ENCODE data around the gene RPA1. TPM values are rescaled to one million over a fixed set of nuclear protein-coding genes. Genes with fewer than 3 reads are reported as not detected.

RPA1 gene
- total RNA-seq, 1 donor from 2014 or later = 68.8 TPM

GRCh38 chr17:1860978-1861377 lies 31.2 kb downstream of the RPA1 start:
- FAIRE-seq = no peak

GRCh38 chr17:1861391-1862010 lies 31.7 kb downstream of the RPA1 start:
- H3K27ac Mint-ChIP-seq (ENCODE audit: unreplicated experiment) = no peak overlapping the region
- H3K4me3 Mint-ChIP-seq (ENCODE audit: unreplicated experiment) = no peak overlapping the region

More at GRCh38 chr17:1860978-1861377, 31.2 kb downstream of the RPA1 start:
- no peak overlapping the region for H2AFZ ChIP-seq (ENCODE audit: low read depth, low read length)
- no peak for TF ChIP-seq CTCF (IDR thresholded peaks at IDR 0.05; ENCODE audit: insufficient read depth, low read depth, low read length)
- H3K4me1 Mint-ChIP-seq (ENCODE audit: low read depth, unreplicated experiment) = no peaks in the 10 kb centered on the region
- H3K9me3 Mint-ChIP-seq (ENCODE audit: unreplicated experiment) = no peaks in the 10 kb centered on the region
- H3K9me3 ChIP-seq (ENCODE audit: insufficient read depth, low read depth, low read length) = no peaks in the 10 kb centered on the region
- H3K4me1 ChIP-seq (ENCODE audit: insufficient read depth, low read length) = no peaks in the 10 kb centered on the region
- H3K4me3 ChIP-seq (ENCODE audit: insufficient read depth, low read depth, low read length) = no peak overlapping the region
- H4K20me1 ChIP-seq (ENCODE audit: insufficient read depth, low read length) = no peaks in the 10 kb centered on the region
- H3K4me3 Mint-ChIP-seq (ENCODE audit: unreplicated experiment) = no peak overlapping the region
- peaks cover 11% of the 10 kb centered on the region for H3K36me3 ChIP-seq (ENCODE audit: insufficient read depth, low read length)
- H3K27ac Mint-ChIP-seq (ENCODE audit: unreplicated experiment) = no peak overlapping the region
- no peak overlapping the region for H3K27ac ChIP-seq (ENCODE audit: low read depth, low read length)
- H3K27me3 ChIP-seq (ENCODE audit: insufficient read depth, low read length) = no peaks in the 10 kb centered on the region
- no peaks in the 10 kb centered on the region for H3K79me2 ChIP-seq (ENCODE audit: insufficient read depth, low read length)
- H3K36me3 Mint-ChIP-seq (ENCODE audit: low read depth, unreplicated experiment) = peaks cover 15% of the 10 kb centered on the region
- no peak overlapping the region for H3K4me2 ChIP-seq (ENCODE audit: low read length)
- no peak for DNase-seq (ENCODE audit: low read depth)
- H3K27me3 Mint-ChIP-seq (ENCODE audit: low read depth, unreplicated experiment) = no peaks in the 10 kb centered on the region
- H3K9ac ChIP-seq (ENCODE audit: low read length) = no peak overlapping the region

More at GRCh38 chr17:1861391-1862010, 31.7 kb downstream of the RPA1 start:
- Histone ChIP-seq H3K36me3 (ENCODE audit: insufficient read depth, low read length) (peaks cover 11% of the 10 kb centered on the region), H3K27me3 (ENCODE audit: insufficient read depth, low read length) (no peaks in the 10 kb centered on the region), H3K4me2 (ENCODE audit: low read length) (no peak overlapping the region), H3K9me3 (ENCODE audit: insufficient read depth, low read depth, low read length) (no peaks in the 10 kb centered on the region), H3K4me3 (ENCODE audit: insufficient read depth, low read depth, low read length) (no peak overlapping the region), H3K79me2 (ENCODE audit: insufficient read depth, low read length) (no peaks in the 10 kb centered on the region), H4K20me1 (ENCODE audit: insufficient read depth, low read length) (no peaks in the 10 kb centered on the region), H2AFZ (ENCODE audit: low read depth, low read length) (no peak overlapping the region), H3K4me1 (ENCODE audit: insufficient read depth, low read length) (no peaks in the 10 kb centered on the region), H3K9ac (ENCODE audit: low read length) (no peak overlapping the region), H3K27ac (ENCODE audit: low read depth, low read length) (no peak overlapping the region)
- DNase-seq (ENCODE audit: low read depth) (no peak), FAIRE-seq (no peak)
- no peaks in the 10 kb centered on the region for H3K27me3 Mint-ChIP-seq (ENCODE audit: low read depth, unreplicated experiment)
- peaks cover 15% of the 10 kb centered on the region for H3K36me3 Mint-ChIP-seq (ENCODE audit: low read depth, unreplicated experiment)
- no peak for TF ChIP-seq EZH2 (IDR thresholded peaks at IDR 0.05; ENCODE audit: insufficient read depth, low read length)
- no peak for TF ChIP-seq CTCF (IDR thresholded peaks at IDR 0.05; ENCODE audit: insufficient read depth, low read depth, low read length)
- no peaks in the 10 kb centered on the region for H3K4me1 Mint-ChIP-seq (ENCODE audit: low read depth, unreplicated experiment)
- no peaks in the 10 kb centered on the region for H3K9me3 Mint-ChIP-seq (ENCODE audit: unreplicated experiment)

Data from astrocyte (in vitro differentiated cells and primary cell).